ENCODE data around the gene ADAMTS9. TPM values are rescaled to one million over a fixed set of nuclear protein-coding genes. Genes with fewer than 3 reads are reported as not detected.

The ADAMTS9 gene
- total RNA-seq (2022; extraction: Qiagen RNA extraction): 0.49 to 0.96 TPM (median 0.62 TPM) in 5 replicates

GRCh38 chr3:64687781-64688604 is at the start of gene ADAMTS9:
Gene ADAMTS9 (minus strand): TSS chr3:64688000. CDS start chr3:64687657, 343 bp downstream.

